Astrocyte (in vitro differentiated cells and primary cell): ENCODE measurements around the gene LPIN3. TPM values are rescaled to one million over a fixed set of nuclear protein-coding genes. Genes with fewer than 3 reads are reported as not detected.

Source experiments
- DNase-seq: peaks from one replicate; pipeline ENCODE4 v3.0.0-alpha.2; 2010; ENCODE audit warnings: low read depth
- FAIRE-seq: peaks from 2 replicates; lab custom pipeline; 2011; peaks lifted over from hg19 to GRCh38; lab: Jason Lieb, UNC
- H2AFZ ChIP-seq: 2 replicates; pipeline ENCODE4 v1.6.0; 2012; ENCODE audit warnings: low read depth, low read length, inconsistent platforms
- H3K27ac ChIP-seq: 2 replicates; pipeline ENCODE4 v1.5.1; 2011; ENCODE audit warnings: low read depth, low read length, inconsistent platforms
- H3K27me3 ChIP-seq: 2 replicates; pipeline ENCODE4 v1.6.0; 2011; ENCODE audit warnings: low read length, inconsistent platforms; ENCODE audit not compliant: insufficient read depth
- H3K36me3 ChIP-seq: 2 replicates; pipeline ENCODE4 v1.5.1; 2011; ENCODE audit warnings: low read length, inconsistent platforms; ENCODE audit not compliant: insufficient read depth
- H3K4me1 ChIP-seq: 2 replicates; pipeline ENCODE4 v1.5.1; 2011; ENCODE audit warnings: low read length, inconsistent platforms; ENCODE audit not compliant: insufficient read depth
- H3K4me2 ChIP-seq: 2 replicates; pipeline ENCODE4 v1.6.0; 2012; ENCODE audit warnings: low read length, inconsistent platforms
- H3K4me3 ChIP-seq: 2 replicates; pipeline ENCODE4 v1.5.1; 2011; ENCODE audit warnings: low read depth, mild to moderate bottlenecking, low read length, inconsistent platforms; ENCODE audit not compliant: insufficient read depth
- H3K79me2 ChIP-seq: 2 replicates; pipeline ENCODE4 v1.6.0; 2012; ENCODE audit warnings: mild to moderate bottlenecking, low read length, inconsistent platforms; ENCODE audit not compliant: insufficient read depth
- H3K9ac ChIP-seq: 2 replicates; pipeline ENCODE4 v1.6.0; 2012; ENCODE audit warnings: mild to moderate bottlenecking, low read length, inconsistent platforms
- H3K9me3 ChIP-seq: 2 replicates; pipeline ENCODE4 v1.5.1; 2012; ENCODE audit warnings: low read depth, mild to moderate bottlenecking, low read length, inconsistent platforms; ENCODE audit not compliant: insufficient read depth
- H4K20me1 ChIP-seq: 2 replicates; pipeline ENCODE4 v1.6.0; 2012; ENCODE audit warnings: low read length, inconsistent platforms; ENCODE audit not compliant: insufficient read depth
- H3K27ac Mint-ChIP-seq: one replicate; pipeline ENCODE4 v1.8.0; 2021; ENCODE audit warnings: mild to moderate bottlenecking, mixed read lengths; ENCODE audit not compliant: unreplicated experiment
- H3K27me3 Mint-ChIP-seq: one replicate; pipeline ENCODE4 v1.8.0; 2021; ENCODE audit warnings: low read depth, mixed read lengths; ENCODE audit not compliant: unreplicated experiment
- H3K36me3 Mint-ChIP-seq: one replicate; pipeline ENCODE4 v1.8.0; 2021; ENCODE audit warnings: low read depth, mixed read lengths; ENCODE audit not compliant: unreplicated experiment
- H3K4me1 Mint-ChIP-seq: one replicate; pipeline ENCODE4 v1.8.0; 2021; ENCODE audit warnings: low read depth, mixed read lengths; ENCODE audit not compliant: unreplicated experiment
- H3K4me3 Mint-ChIP-seq: one replicate; pipeline ENCODE4 v1.8.0; 2021; ENCODE audit warnings: mild to moderate bottlenecking, moderate library complexity, mixed read lengths; ENCODE audit not compliant: unreplicated experiment
- H3K9me3 Mint-ChIP-seq: one replicate; pipeline ENCODE4 v1.8.0; 2021; ENCODE audit warnings: mild to moderate bottlenecking, mixed read lengths; ENCODE audit not compliant: unreplicated experiment
- CTCF ChIP-seq: IDR thresholded peaks from 2 replicates; pipeline ENCODE4 v1.5.1; 2011; ENCODE audit warnings: low read depth, mild to moderate bottlenecking, inconsistent platforms, low read length, moderate library complexity; ENCODE audit not compliant: insufficient read depth
- EZH2 ChIP-seq: IDR thresholded peaks from 2 replicates; pipeline ENCODE4 v1.6.1; 2012; ENCODE audit warnings: mild to moderate bottlenecking, low read length, inconsistent platforms; ENCODE audit not compliant: insufficient read depth
- total RNA-seq: library from RNA; stranded (reverse); gene quantifications from 2 replicates; pipeline ENCODE4 v1.2.1, GENCODE V29; 2021

Gene LPIN3
- total RNA-seq, 1 donor from 2014 or later = 18.0 TPM

GRCh38 chr20:41391587-41392001, 51.0 kb downstream of the LPIN3 start:
- H3K4me1 ChIP-seq = no peaks in the 10 kb centered on the region
- H4K20me1 ChIP-seq = no peaks in the 10 kb centered on the region
- H3K79me2 ChIP-seq = no peaks in the 10 kb centered on the region
- FAIRE-seq = no peak
- H3K27ac ChIP-seq = no peak overlapping the region
- peaks cover 14% of the 10 kb centered on the region for H3K27me3 Mint-ChIP-seq
- DNase-seq = peak; percentile 44
- no peaks in the 10 kb centered on the region for H3K36me3 Mint-ChIP-seq
- no peak overlapping the region for H3K4me3 ChIP-seq
- no peak overlapping the region for H3K4me2 ChIP-seq
- no peaks in the 10 kb centered on the region for H3K36me3 ChIP-seq
- no peaks in the 10 kb centered on the region for H3K27me3 ChIP-seq
- TF ChIP-seq EZH2 (no peak), CTCF (no peak)
- H3K4me3 Mint-ChIP-seq = no peak overlapping the region
- H3K4me1 Mint-ChIP-seq = peaks cover 3% of the 10 kb centered on the region
- peaks cover 3% of the 10 kb centered on the region for H3K9me3 Mint-ChIP-seq
- no peak overlapping the region for H3K9ac ChIP-seq
- H3K27ac Mint-ChIP-seq = no peak overlapping the region
- peak overlapping the region; percentile 3 for H2AFZ ChIP-seq
- no peaks in the 10 kb centered on the region for H3K9me3 ChIP-seq

GRCh38 chr20:41392295-41392694, 51.7 kb downstream of the LPIN3 start:
- H3K9me3 ChIP-seq = no peaks in the 10 kb centered on the region
- Mint-ChIP-seq H3K27me3 (peaks cover 12% of the 10 kb centered on the region), H3K4me3 (no peak overlapping the region), H3K9me3 (peaks cover 3% of the 10 kb centered on the region), H3K36me3 (no peaks in the 10 kb centered on the region), H3K4me1 (peaks cover 3% of the 10 kb centered on the region), H3K27ac (no peak overlapping the region)
- H3K9ac ChIP-seq = no peak overlapping the region
- H4K20me1 ChIP-seq = no peaks in the 10 kb centered on the region
- no peak overlapping the region for H3K4me3 ChIP-seq
- no peaks in the 10 kb centered on the region for H3K79me2 ChIP-seq
- H2AFZ ChIP-seq = no peak overlapping the region
- H3K4me1 ChIP-seq = no peaks in the 10 kb centered on the region
- no peaks in the 10 kb centered on the region for H3K36me3 ChIP-seq
- FAIRE-seq = no peak
- H3K27me3 ChIP-seq = no peaks in the 10 kb centered on the region
- H3K4me2 ChIP-seq = no peak overlapping the region
- no peak for TF ChIP-seq EZH2
- no peak for TF ChIP-seq CTCF
- no peak for DNase-seq
- H3K27ac ChIP-seq = no peak overlapping the region

DNA sequence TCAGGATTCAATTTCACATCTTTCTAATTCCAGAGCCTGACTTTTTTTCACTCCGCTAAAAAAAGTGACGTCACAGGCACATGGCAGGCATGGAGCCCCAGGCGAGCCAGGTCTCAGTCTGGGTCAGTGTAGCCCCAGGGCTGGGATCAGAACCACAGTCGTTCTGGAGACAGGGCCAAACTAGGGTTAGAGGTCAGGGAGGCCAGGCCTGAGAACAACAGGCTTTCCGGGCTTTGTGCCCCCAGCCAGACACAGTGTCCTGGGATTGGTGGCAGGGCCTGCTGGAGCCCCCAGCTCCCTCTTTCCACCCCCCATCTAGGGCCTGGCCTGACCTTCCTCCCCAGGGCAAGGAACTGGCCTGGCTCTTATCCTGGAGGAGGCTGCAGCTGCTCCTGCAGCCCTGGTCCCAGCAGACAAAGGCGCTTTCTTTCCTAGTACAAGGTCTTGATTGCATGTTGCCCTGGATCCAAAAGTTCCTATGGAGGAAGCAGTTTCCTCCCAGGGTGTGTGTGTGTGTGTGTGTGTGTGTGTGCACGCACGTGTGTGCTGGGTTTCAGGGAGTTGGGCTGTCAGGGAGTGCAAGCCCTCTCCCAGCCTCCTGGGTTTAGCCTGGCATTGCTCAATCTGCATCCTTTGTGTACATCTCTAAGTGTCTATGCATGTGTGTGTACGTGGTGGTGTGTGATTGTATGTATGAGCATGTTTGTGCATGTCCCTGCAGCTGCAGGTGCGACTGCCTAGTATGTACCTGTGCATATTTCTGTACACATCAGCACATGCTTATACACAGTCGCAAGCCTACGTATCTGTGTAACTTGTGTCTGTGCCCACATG, 52.5 kb downstream of the LPIN3 start:
- H3K9me3 Mint-ChIP-seq = peaks cover 3% of the 10 kb centered on the region
- no peaks in the 10 kb centered on the region for H3K4me1 ChIP-seq
- H3K27me3 ChIP-seq = no peaks in the 10 kb centered on the region
- TF ChIP-seq EZH2 = no peak
- no peak for TF ChIP-seq CTCF
- no peak overlapping the region for H3K4me2 ChIP-seq
- no peaks in the 10 kb centered on the region for H3K36me3 ChIP-seq
- peak overlapping the region; percentile 53 for H3K27ac Mint-ChIP-seq
- no peak overlapping the region for H3K4me3 Mint-ChIP-seq
- peaks cover 3% of the 10 kb centered on the region for H3K4me1 Mint-ChIP-seq
- FAIRE-seq (no peak), DNase-seq (no peak)
- H3K9me3 ChIP-seq = no peaks in the 10 kb centered on the region
- H3K4me3 ChIP-seq = no peak overlapping the region
- no peaks in the 10 kb centered on the region for H4K20me1 ChIP-seq
- no peak overlapping the region for H2AFZ ChIP-seq
- H3K36me3 Mint-ChIP-seq = no peaks in the 10 kb centered on the region
- H3K9ac ChIP-seq = no peak overlapping the region
- no peak overlapping the region for H3K27ac ChIP-seq
- H3K79me2 ChIP-seq = no peaks in the 10 kb centered on the region
- H3K27me3 Mint-ChIP-seq = peaks cover 4% of the 10 kb centered on the region
